ENCODE results near the gene GZF1.

The GZF1 gene

DNA sequence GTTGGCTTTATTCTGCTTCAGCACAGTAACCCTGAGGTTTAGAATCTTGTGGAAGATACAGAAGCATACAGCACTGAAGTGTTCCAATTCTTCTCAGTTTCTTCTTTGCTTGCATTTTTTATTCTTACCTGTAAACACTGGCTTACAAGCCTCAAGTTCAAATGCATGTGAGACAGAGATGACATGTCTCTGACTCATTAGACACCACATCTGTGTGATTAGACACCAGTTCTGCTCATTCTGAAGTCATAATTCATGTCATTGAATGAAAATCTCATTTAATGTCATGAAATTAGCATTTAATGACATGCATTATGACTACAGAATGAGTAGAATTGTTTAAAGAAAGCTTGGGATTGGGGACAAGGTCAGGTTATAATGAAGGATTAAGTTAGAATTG lies 5.8 kb downstream of the GZF1 start:
- FAIRE-seq: no peak

DNA sequence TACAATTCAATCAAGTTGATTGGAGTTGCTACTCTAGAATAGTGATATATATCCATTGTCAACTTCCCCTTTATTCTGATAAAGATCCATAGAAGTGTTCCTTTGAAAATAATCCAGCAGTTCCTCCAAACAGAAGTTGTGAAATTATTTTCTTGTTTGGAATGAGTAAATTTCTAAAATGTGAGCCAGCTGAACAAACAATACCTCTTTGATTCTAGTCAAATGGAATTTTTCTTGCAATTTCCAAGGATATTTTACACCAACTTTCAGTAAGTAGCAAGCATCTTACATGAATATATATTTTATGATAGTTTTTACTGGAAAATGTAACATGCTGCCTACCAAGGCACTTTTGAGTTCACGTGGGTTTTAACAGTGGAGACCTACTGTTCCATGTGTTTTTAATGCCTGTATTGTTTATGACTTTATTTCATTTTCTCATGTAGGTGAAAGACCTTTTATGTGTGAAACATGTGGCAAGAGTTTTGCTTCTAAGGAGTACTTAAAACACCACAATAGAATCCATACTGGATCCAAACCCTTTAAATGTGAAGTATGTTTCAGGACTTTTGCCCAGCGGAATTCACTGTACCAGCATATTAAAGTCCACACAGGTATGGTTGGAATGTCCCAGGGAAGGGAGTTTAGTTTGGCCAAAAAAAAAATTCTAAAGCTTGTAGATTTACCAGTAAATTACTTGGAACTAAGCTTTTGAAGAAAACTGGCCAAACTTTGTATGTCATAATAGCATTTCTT lies 6.5 kb downstream of the GZF1 start:
- no peak for TF ChIP-seq TAF1 (IDR thresholded peaks at IDR 0.05; ENCODE audit: low read depth, low read length)
- TF ChIP-seq PAX5 (IDR thresholded peaks at IDR 0.05; ENCODE audit: insufficient read depth, low read length, severe bottlenecking): no peak
- TF ChIP-seq POLR2AphosphoS5 (IDR thresholded peaks at IDR 0.05; ENCODE audit: low read depth, low read length): no peak
- FAIRE-seq (no peak), DNase-seq (ENCODE audit: insufficient read length, low spot score) (no peak)

More for the DNA sequence above, 5.8 kb downstream of the GZF1 start:
- TF ChIP-seq PAX5 (IDR thresholded peaks at IDR 0.05; ENCODE audit: insufficient read depth, low read length, severe bottlenecking) (no peak), POLR2AphosphoS5 (IDR thresholded peaks at IDR 0.05; ENCODE audit: low read depth, low read length) (no peak), POLR2A (IDR thresholded peaks at IDR 0.05; ENCODE audit: low read depth, low read length) (no peak), TAF1 (IDR thresholded peaks at IDR 0.05; ENCODE audit: low read depth, low read length) (no peak), SPI1 (IDR thresholded peaks at IDR 0.05; ENCODE audit: low read depth, low read length) (no peak), POU2F2 (IDR thresholded peaks at IDR 0.05; ENCODE audit: low read depth, low read length) (no peak)
- no peak for DNase-seq (ENCODE audit: insufficient read length, low spot score)

DNA sequence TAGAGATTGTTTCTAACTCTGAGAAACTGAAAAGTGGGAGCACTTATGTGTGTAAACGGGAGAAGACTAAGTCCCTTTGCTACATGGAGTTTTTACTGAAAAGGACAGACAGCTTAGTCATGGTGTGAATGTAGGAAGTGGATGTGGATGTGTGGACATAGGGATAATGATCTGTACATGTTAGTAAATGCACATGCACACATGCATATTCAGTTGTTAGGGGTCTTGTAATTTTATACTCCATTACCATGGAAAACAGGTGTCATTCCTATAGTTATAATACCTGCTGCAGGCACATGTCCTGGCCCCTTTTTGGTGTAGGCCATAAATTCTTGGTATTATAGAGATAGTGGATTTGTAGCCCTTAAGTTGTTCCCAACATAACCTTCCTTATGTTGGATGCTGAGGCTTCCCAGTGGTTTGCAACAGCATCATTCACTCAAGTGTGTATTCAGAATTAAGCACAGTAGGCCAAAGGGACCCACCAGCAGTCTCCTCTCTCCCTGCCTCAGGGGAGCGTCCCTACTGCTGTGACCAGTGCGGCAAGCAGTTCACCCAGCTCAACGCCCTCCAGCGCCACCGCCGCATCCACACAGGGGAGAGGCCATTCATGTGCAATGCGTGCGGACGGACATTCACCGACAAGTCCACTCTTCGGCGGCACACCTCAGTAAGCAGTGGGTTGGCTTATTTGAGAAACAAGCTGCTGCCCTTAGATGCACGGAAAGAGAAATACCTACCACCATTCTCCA lies 7.3 kb downstream of the GZF1 start:
- TF ChIP-seq SPI1 (IDR thresholded peaks at IDR 0.05; ENCODE audit: low read depth, low read length) (no peak), POLR2A (IDR thresholded peaks at IDR 0.05; ENCODE audit: low read depth, low read length) (no peak), POU2F2 (IDR thresholded peaks at IDR 0.05; ENCODE audit: low read depth, low read length) (no peak), PAX5 (IDR thresholded peaks at IDR 0.05; ENCODE audit: insufficient read depth, low read length, severe bottlenecking) (no peak), POLR2AphosphoS5 (IDR thresholded peaks at IDR 0.05; ENCODE audit: low read depth, low read length) (no peak), TAF1 (IDR thresholded peaks at IDR 0.05; ENCODE audit: low read depth, low read length) (no peak)
- no peak for FAIRE-seq

DNA sequence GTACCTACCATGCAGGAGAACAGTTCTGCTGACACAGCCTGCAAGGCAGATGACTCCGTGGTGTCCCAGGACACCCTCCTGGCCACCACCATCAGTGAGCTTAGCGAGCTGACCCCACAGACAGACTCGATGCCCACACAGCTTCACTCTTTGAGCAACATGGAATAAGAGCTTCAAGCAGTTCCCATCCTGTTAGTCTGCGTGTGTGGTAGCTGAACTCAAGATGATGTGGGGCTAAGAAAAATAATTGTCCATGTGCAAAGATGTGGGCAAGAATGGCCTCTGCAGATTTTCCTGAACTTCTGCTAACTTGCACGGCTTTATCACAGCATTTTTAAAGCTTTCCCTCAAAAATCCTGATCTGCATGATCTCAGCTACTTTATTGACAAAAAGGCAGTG lies 8.3 kb downstream of the GZF1 start:
- no peak for FAIRE-seq
- no peak for DNase-seq (ENCODE audit: insufficient read length, low spot score)
- no peak for TF ChIP-seq PAX5 (IDR thresholded peaks at IDR 0.05; ENCODE audit: insufficient read depth, low read length, severe bottlenecking)
- no peak for TF ChIP-seq SPI1 (IDR thresholded peaks at IDR 0.05; ENCODE audit: low read depth, low read length)
- no peak for TF ChIP-seq POLR2AphosphoS5 (IDR thresholded peaks at IDR 0.05; ENCODE audit: low read depth, low read length)
- TF ChIP-seq TAF1 (IDR thresholded peaks at IDR 0.05; ENCODE audit: low read depth, low read length): no peak
- no peak for TF ChIP-seq POLR2A (IDR thresholded peaks at IDR 0.05; ENCODE audit: low read depth, low read length)
- TF ChIP-seq POU2F2 (IDR thresholded peaks at IDR 0.05; ENCODE audit: low read depth, low read length): no peak

More for the DNA sequence above, 7.3 kb downstream of the GZF1 start:
- no peak for DNase-seq (ENCODE audit: insufficient read length, low spot score)

DNA sequence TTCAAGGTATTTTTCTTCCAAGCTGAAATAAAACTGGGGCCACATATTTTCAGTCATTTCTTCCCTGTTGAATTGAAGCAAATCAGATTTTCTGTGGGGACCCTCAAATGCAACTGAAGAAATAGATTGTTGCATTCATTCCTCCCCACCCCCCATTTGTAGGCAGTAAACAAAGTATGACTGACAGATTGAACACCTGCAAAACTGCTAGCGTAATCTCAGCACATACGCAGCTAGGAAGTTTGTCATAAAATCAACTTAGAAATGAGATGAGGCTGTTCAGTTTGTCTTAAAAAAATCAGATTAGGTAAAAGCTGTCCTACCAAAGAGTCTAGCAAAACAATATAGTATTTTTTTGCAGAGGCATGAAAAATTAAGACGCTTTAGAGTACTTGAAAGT lies 8.9 kb downstream of the GZF1 start:
- FAIRE-seq: no peak
- no peak for TF ChIP-seq SPI1 (IDR thresholded peaks at IDR 0.05; ENCODE audit: low read depth, low read length)
- TF ChIP-seq PAX5 (IDR thresholded peaks at IDR 0.05; ENCODE audit: insufficient read depth, low read length, severe bottlenecking): no peak
- no peak for TF ChIP-seq TAF1 (IDR thresholded peaks at IDR 0.05; ENCODE audit: low read depth, low read length)
- TF ChIP-seq POLR2A (IDR thresholded peaks at IDR 0.05; ENCODE audit: low read depth, low read length): no peak
- no peak for TF ChIP-seq POLR2AphosphoS5 (IDR thresholded peaks at IDR 0.05; ENCODE audit: low read depth, low read length)
- TF ChIP-seq POU2F2 (IDR thresholded peaks at IDR 0.05; ENCODE audit: low read depth, low read length): no peak
- DNase-seq (ENCODE audit: insufficient read length, low spot score): no peak

DNA sequence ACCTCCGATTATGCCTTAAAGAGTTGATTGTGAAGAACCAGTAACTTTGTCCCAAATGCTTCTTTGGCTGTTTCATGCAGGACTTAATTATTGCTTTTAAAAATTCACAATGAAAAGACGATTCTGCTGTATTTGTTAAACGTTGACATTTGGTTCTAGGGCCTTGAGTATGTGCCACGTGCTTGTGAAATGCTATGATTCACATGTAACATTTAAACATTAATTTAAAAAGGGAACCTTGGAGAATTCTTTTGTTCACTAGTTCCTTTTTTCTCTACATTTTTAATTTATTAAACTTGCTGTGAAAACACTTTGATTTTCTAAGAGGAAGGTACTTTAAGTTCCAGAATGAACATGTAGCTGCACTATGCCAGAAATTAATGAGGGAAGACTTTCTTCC lies 9.5 kb downstream of the GZF1 start:
- FAIRE-seq: no peak
- DNase-seq (ENCODE audit: insufficient read length, low spot score): no peak
- no peak for TF ChIP-seq SPI1 (IDR thresholded peaks at IDR 0.05; ENCODE audit: low read depth, low read length)
- no peak for TF ChIP-seq POU2F2 (IDR thresholded peaks at IDR 0.05; ENCODE audit: low read depth, low read length)
- TF ChIP-seq POLR2A (IDR thresholded peaks at IDR 0.05; ENCODE audit: low read depth, low read length): no peak
- TF ChIP-seq TAF1 (IDR thresholded peaks at IDR 0.05; ENCODE audit: low read depth, low read length): no peak
- TF ChIP-seq PAX5 (IDR thresholded peaks at IDR 0.05; ENCODE audit: insufficient read depth, low read length, severe bottlenecking): no peak
- TF ChIP-seq POLR2AphosphoS5 (IDR thresholded peaks at IDR 0.05; ENCODE audit: low read depth, low read length): no peak

DNA sequence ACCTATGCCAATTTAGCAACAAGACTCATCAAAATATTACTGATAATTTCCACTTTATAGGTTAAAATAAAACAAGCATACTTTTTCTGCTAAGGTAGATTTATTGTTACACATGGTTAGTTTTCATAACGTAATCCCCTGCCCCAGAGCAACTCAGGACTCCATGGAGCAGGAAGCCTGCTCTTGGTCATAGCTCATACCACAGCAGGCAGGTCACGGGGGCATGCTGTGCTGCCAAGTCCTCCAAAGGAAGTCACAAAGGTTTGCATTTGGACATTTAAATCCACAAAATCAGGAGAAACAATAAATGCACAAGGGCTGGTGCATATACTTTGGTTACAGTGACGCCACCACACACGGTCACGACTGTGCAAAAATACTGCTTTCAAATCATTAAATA lies 12.5 kb downstream of the GZF1 start:
- TF ChIP-seq SPI1 (IDR thresholded peaks at IDR 0.05; ENCODE audit: low read depth, low read length) (no peak), POLR2AphosphoS5 (IDR thresholded peaks at IDR 0.05; ENCODE audit: low read depth, low read length) (no peak), PAX5 (IDR thresholded peaks at IDR 0.05; ENCODE audit: insufficient read depth, low read length, severe bottlenecking) (no peak), POLR2A (IDR thresholded peaks at IDR 0.05; ENCODE audit: low read depth, low read length) (no peak), TAF1 (IDR thresholded peaks at IDR 0.05; ENCODE audit: low read depth, low read length) (no peak), POU2F2 (IDR thresholded peaks at IDR 0.05; ENCODE audit: low read depth, low read length) (no peak)
- no peak for DNase-seq (ENCODE audit: insufficient read length, low spot score)
- FAIRE-seq: no peak

DNA sequence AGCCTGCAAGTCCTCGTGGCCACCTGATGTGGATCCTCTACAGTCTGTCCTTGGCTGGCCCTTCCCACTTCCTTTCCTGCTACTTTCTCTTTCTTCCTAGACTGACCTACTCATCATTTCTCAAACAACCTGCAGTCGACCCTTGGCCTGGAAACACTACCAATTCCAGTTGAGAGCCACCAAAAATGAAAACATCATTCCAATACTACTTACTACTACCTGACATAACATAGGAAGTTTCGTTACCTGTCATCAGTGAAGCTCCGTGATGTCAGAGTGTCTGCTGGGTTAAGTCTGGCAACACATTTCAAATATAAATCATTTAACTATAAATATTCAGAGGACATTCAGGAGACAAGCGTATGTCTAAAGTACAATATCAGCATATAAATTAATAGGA lies 13.8 kb downstream of the GZF1 start:
- no peak for TF ChIP-seq POU2F2 (IDR thresholded peaks at IDR 0.05; ENCODE audit: low read depth, low read length)
- no peak for TF ChIP-seq SPI1 (IDR thresholded peaks at IDR 0.05; ENCODE audit: low read depth, low read length)
- TF ChIP-seq POLR2A (IDR thresholded peaks at IDR 0.05; ENCODE audit: low read depth, low read length): no peak
- no peak for TF ChIP-seq POLR2AphosphoS5 (IDR thresholded peaks at IDR 0.05; ENCODE audit: low read depth, low read length)
- no peak for TF ChIP-seq PAX5 (IDR thresholded peaks at IDR 0.05; ENCODE audit: insufficient read depth, low read length, severe bottlenecking)
- no peak for TF ChIP-seq TAF1 (IDR thresholded peaks at IDR 0.05; ENCODE audit: low read depth, low read length)
- FAIRE-seq (no peak), DNase-seq (ENCODE audit: insufficient read length, low spot score) (no peak)

DNA sequence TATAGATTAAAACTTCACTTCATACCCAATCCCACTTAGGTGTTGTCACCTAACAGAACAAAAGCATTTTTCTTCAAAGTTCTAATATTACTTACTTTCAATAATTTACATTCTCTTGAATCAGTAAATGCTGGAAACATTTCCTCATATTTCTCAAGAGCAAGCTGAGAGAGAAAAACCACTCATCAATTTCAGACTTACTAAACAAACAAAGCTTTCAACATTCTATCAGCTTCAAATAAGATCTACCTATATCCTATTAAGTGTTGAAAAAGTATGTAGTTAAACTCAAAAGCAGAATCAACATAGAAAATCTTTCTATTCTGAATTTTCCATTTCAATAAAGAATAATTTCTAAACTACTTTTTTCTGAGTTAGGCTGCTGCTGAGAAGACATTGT lies 17.8 kb downstream of the GZF1 start:
- DNase-seq (ENCODE audit: insufficient read length, low spot score) (no peak), FAIRE-seq (no peak)
- TF ChIP-seq PAX5 (IDR thresholded peaks at IDR 0.05; ENCODE audit: insufficient read depth, low read length, severe bottlenecking): no peak
